GM10266 (cell line): ENCODE data around the gene APOL6.

Source experiments
- DNase-seq: peaks from one replicate; pipeline ENCODE4 v3.0.0; 2012; ENCODE audit errors: extremely low spot score
- CTCF ChIP-seq: IDR thresholded peaks from 2 replicates; pipeline ENCODE4 v1.5.1; 2012; ENCODE audit warnings: mild to moderate bottlenecking, low read depth; ENCODE audit not compliant: control insufficient read depth, insufficient read depth; ENCODE audit errors: missing control alignments

The APOL6 gene

GRCh38 chr22:35651085-35651484 is 2.8 kb downstream of the APOL6 start:
- DNase-seq, result no peak
- no peak for TF ChIP-seq CTCF

GRCh38 chr22:35653824-35654223 is 5.6 kb downstream of the APOL6 start:
- no peak for TF ChIP-seq CTCF
- DNase-seq, result no peak

GRCh38 chr22:35656284-35656752 is 8.1 kb downstream of the APOL6 start:
- DNase-seq, result no peak
- no peak for TF ChIP-seq CTCF

- no peak for TF ChIP-seq CTCF
- DNase-seq, result no peak
Observed at GRCh38 chr22:35657571-35658312, 9.5 kb downstream of the APOL6 start.

- TF ChIP-seq CTCF, result no peak
- DNase-seq, result no peak
Observed at GRCh38 chr22:35660291-35661127, 12.3 kb downstream of the APOL6 start.

GRCh38 chr22:35661464-35661863 is 13.2 kb downstream of the APOL6 start:
- DNase-seq, result no peak
- TF ChIP-seq CTCF, result no peak

- no peak for TF ChIP-seq CTCF
- no peak for DNase-seq
Observed at GRCh38 chr22:35662914-35663313, 14.7 kb downstream of the APOL6 start.
